ENCODE data around the gene DOCK9. TPM values are rescaled to one million over a fixed set of nuclear protein-coding genes. Genes with fewer than 3 reads are reported as not detected.

DOCK9 gene
- total RNA-seq, 1 donor from 2014 or later, result 97.6 TPM

DNA sequence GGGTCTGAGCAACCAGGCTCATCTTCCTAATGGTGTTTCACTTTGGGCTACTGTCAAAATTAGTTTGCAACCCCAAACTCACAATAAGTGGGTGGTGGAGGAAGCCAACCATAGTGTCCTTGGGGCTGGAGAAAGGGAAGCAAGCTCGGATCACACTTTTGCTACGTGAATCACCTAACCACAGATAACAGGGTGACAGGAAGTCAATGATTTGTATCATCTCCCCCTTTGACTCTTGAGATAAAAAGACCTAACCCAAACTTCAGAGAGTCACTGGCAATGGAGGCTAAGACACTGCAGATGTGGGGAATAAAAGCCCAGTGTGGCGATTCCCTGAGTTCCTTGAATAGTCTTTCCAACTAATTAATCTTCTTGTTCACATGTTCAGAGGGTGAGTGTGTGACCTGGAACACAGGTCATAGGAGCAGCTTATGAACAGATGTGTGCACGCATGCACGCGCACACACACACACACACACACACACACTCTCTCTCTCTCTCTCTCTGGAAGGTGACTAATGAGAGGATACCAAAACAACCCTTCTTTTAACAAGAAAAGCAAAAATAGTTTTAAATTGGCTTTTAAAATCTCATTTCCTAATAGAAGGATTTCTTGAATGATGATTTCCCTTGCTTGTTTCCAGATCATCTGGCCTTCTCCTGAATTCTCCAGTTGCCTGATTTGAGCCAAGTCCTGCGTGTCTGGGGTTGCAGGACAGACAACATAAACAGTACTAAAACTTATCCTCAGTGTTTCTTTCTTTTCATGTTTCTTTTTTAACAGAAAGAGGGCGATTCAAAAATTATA is 21.2 kb upstream of the DOCK9 start:
- intact Hi-C loops (cut with micrococcal nuclease), result loop anchor here (2.0 kb wide), 2 partner anchors 28 to 86 kb away; no protein-coding TSS in a partner anchor

GRCh38 chr13:98997738-98998641 is 20.1 kb upstream of the DOCK9 start:
- intact Hi-C loops (cut with micrococcal nuclease), result loop anchor here (2.0 kb wide), 2 partner anchors 29 to 87 kb away; no protein-coding TSS in a partner anchor

- intact Hi-C loops (cut with micrococcal nuclease), result no loop called here
Measured at GRCh38 chr13:98997011-98997730, 19.3 kb upstream of the DOCK9 start.

- intact Hi-C loops (cut with micrococcal nuclease), result no loop called here
Measured at GRCh38 chr13:98996046-98996445, 18.2 kb upstream of the DOCK9 start.

GRCh38 chr13:98994896-98995295 is 17.0 kb upstream of the DOCK9 start:
- intact Hi-C loops (cut with micrococcal nuclease), result loop anchor here (1.0 to 2.0 kb wide), 2 partner anchors 84 to 93 kb away; no protein-coding TSS in a partner anchor

DNA sequence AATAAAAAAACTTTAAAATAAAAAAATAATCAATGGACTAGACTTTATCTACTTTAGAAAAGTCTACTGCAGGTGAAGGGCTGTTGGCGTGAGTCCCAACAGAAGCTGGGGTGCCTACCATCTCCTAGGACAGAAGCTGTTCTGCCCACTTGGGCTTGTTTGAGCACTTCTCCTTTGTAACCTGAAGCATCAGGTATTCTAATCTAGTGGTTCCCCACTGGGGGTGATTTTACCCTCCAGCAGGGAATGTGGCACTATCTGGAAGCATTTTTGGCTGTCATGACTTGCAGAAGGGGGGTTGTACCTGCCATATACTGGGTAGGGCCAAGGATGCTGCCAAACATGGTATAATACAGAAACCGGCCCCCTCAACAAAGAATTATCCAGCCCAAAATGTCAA is 16.2 kb upstream of the DOCK9 start:
- intact Hi-C loops (cut with micrococcal nuclease), result loop anchor here (2.0 kb wide), 1 partner anchor 83 kb away; no protein-coding TSS in a partner anchor

GRCh38 chr13:98992355-98992754 is 14.5 kb upstream of the DOCK9 start:
- intact Hi-C loops (cut with micrococcal nuclease), result no loop called here

- intact Hi-C loops (cut with micrococcal nuclease), result no loop called here
Measured at GRCh38 chr13:98990701-98991100, 12.8 kb upstream of the DOCK9 start.

DNA sequence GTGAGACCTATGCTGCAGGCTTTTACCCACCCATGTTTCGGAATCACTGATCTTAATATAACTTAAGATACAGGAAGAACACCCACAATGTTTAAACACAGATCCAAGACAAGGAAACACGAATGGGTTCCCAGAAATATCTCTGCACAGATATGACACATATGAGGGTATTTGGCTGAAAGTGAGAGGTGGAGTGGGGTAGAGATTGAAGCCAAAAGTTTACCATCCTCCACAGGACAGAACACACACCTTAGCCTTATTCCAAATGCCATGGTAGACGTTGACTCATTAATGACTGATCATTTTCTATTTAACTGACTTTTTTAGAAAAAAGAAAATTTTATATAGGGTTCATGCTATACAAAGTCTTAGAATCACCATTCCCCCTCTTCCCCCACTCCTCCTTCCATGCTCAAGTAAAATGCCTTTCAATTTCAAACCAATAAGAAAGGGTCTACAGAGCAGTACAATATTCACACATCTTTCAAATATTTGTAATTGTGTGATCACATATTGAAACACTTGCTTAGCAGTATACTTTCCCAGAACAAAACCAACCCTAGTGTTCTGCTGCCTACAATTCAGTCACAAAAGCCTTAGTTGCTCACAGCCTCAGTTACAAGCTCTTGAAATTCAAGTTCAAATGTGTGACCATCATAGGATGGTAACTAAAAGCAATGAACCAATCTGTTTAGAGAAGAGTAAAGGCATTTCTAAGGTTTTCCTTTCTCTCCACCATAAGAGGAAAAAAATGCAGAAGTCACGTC is 11.8 kb upstream of the DOCK9 start:
- intact Hi-C loops (cut with micrococcal nuclease), result no loop called here

DNA sequence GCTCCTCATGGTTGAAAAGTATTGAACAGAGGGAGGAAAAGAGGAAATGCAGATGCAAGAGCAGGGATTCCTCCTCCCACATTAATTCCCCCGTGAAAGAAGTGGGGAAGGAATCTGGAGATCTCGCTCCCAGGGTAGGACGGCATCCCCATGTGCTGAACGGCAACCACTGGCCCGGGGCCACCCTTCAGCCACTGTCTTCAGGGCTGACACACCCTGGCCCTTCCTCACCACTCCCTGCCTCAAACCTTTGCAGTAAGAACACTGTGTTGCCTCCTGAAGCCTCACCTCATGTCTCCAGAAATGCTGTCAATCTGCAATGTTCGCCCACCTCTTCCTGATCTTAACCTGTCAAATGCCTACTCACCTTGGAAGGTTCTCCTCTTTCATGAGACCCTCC is 10.9 kb upstream of the DOCK9 start:
- intact Hi-C loops (cut with micrococcal nuclease), result no loop called here

GRCh38 chr13:98988277-98988676 is 10.4 kb upstream of the DOCK9 start:
- intact Hi-C loops (cut with micrococcal nuclease), result no loop called here

DNA sequence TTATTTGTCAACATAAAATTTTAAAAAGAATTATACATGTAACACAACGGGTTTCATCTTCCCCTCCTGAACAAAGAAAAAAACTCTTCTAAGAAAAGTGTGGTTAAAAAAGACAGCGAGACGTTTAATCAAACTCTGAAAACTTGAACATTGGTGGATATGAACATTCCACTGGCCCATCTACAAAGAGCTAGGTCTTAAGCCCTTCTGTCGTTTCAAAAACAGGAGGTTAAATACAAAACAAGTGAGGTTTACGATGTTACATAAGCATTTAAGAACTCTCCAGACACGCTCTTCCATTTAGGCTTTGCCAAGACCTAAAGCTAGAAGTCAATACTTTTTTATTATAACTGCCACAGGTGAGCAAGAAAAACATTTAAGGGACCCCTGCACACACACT is 9.4 kb upstream of the DOCK9 start:
- intact Hi-C loops (cut with micrococcal nuclease), result no loop called here

DNA sequence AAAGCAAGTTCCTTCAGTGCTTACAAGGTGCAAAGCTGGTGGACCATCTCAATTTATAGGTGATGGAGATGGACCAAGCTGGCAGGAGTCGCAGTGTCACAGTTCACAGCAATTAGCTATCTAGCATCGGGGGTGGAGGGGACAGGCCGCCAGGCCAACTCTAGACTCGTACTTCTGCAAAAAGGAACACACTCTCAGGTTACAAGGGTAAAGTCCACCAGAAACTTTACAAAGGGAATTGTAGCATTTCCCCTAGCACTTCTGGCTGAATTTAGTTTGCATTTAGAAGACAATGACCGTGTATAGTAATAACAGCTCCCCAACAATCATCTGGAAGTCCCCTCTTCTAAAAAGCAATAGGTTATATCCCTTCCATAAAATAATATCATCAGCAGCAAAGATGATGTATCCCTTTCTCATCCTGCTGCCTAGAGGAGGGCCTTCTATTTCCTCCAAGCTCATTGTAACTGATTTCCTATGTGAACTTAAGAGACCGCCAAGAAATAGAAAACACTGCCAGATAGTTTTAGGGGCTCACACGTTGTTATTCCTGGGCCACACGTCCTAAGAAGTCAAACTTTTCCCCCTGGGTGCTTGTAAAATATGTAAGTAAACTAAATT is 8.5 kb upstream of the DOCK9 start:
- intact Hi-C loops (cut with micrococcal nuclease), result no loop called here

DNA sequence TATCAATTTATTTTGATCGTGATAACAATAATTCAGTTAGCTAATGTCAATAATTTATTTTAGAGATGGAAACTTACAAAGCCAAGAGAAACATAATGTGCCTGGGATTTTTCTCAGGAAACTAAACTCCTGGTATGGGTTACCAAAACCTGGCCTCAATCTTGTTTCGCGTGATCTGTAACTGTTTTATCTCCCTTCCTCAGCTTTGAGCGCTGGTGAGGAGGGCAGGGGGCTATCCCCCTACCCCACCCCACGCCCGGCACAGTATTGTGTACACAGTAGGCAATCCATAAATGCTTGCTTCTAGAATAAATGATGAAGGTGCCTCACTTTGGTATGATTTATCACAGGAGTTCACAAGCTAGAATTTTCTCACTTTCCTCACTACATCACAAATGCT is 7.7 kb upstream of the DOCK9 start:
- intact Hi-C loops (cut with micrococcal nuclease), result no loop called here

DNA sequence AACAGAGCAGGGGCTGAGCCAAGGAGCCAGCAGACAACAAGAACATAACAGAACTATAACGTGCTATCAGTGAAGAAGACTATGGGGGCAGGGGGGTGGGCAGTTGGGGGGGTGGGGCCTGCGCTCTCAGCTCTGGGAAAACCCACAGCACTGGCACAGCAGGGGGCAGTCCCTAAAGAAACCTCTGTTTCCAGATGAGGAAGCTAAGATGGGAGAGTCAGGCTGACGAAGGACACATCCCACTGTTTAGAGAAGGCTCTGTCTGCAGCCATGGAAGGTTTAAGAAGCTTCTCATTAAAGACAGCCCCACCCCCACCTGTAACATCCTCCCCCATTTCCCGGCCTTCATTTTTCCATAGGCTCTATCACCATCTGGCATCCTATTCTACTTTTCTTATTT is 7.1 kb upstream of the DOCK9 start:
- intact Hi-C loops (cut with micrococcal nuclease), result no loop called here

- intact Hi-C loops (cut with micrococcal nuclease), result no loop called here
Measured at GRCh38 chr13:98984118-98984517, 6.3 kb upstream of the DOCK9 start.

- intact Hi-C loops (cut with micrococcal nuclease), result no loop called here
Measured at GRCh38 chr13:98983182-98983581, 5.3 kb upstream of the DOCK9 start.

DNA sequence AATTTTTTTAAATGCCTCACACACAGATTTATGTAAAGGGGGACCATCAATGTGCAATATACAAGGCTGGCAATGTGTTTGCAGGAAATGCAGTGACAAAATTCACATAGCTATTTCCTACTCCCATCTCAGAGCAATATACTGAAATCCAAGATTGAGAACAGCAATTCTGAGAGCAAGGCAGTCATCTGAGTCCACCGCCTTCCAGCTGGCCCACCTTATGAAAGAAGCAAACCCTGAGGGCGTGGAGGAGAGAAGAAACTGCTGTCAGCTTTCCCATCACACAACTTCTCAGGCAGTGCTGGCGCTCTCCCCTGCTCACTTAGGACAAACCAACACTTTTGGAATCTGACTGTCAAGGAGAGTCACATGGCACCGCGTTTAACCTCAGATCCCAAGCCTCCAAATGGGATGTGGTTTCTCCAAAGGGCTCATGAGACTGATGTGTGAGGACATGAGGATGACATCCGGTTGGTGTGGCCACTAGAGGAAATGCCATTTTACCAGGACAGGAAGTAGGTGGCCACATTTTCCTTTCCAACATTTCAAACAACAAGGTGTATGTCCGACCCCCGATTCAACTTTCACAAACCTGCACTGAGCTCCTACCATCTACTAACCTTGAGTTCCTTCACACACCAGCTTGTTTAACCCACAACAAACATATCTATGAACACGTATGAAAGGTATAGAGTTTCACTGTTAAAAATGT is 3.7 kb upstream of the DOCK9 start:
- intact Hi-C loops (cut with micrococcal nuclease), result no loop called here

GRCh38 chr13:98979012-98979660 is 1.3 kb upstream of the DOCK9 start:
- intact Hi-C loops (cut with micrococcal nuclease), result no loop called here

Data from T-helper 1 cell treated with Interleukin-12 subunit alpha and Interleukin-12 subunit beta and Interleukin-4 antibody, amounts not matched to agents 30 ng/mL and 1 ng/mL, for 36 hours (primary cell).